ENCODE data around the gene FBP1. TPM values are rescaled to one million over a fixed set of nuclear protein-coding genes. Genes with fewer than 3 reads are reported as not detected.
"Not testable (repeated sequence)": the region's sequence is repeated elsewhere in the genome, so short reads cannot be mapped to it uniquely, and the experiment has no call there.

The FBP1 gene
- polyA plus RNA-seq, 3 donors: 82.2 to 95.5 (median 84.4) TPM

GRCh38 chr9:94591876-94592275 lies 47.4 kb downstream of the FBP1 start:
- H3K27ac Mint-ChIP-seq: no peak overlapping the region
- intact Hi-C loops (cut with micrococcal nuclease): no loop called here
- Histone ChIP-seq H3K79me2 (ENCODE audit: insufficient read depth, low read length) (no peaks in the 10 kb centered on the region), H3K27ac (ENCODE audit: low read depth in 1 of 2, low read length in 2 of 2) (no peak overlapping the region), H3K27me3 (ENCODE audit: control insufficient read depth in 2 of 2, insufficient read depth in 2 of 2, low read length in 2 of 2) (no peaks in the 10 kb centered on the region), H3K4me3 (replicated peaks in 1 of 3; ENCODE audit: low read depth in 2 of 3, low read length in 3 of 3) (no peak overlapping the region), H4K20me1 (ENCODE audit: insufficient read depth, low read length) (no peaks in the 10 kb centered on the region), H3K4me2 (replicated peaks; ENCODE audit: extremely low read depth, low read length, poor library complexity, severe bottlenecking) (no peak overlapping the region), H3K36me3 (replicated peaks in 1 of 2; ENCODE audit: control insufficient read depth in 1 of 2, insufficient read depth in 2 of 2, low read length in 2 of 2) (no peaks in the 10 kb centered on the region), H3K9me3 (replicated peaks in 1 of 2; ENCODE audit: control insufficient read depth in 1 of 2, insufficient read depth in 1 of 2, low read length in 2 of 2) (no peaks in the 10 kb centered on the region), H3K9ac (ENCODE audit: insufficient read depth, low read length, poor library complexity, severe bottlenecking) (no peak overlapping the region), H2AFZ (ENCODE audit: insufficient read depth, low read depth, low read length, poor library complexity, severe bottlenecking) (no peak overlapping the region), H3K4me1 (ENCODE audit: control insufficient read depth in 1 of 2, insufficient read depth in 2 of 2, low read length in 2 of 2) (peaks cover 1% of the 10 kb centered on the region in 2 donors)
- WGBS (ENCODE audit: insufficient coverage): 99% methylated on average over 6 of the region's 8 CpGs
- peaks cover 13 to 30% (median 18%) of the 10 kb centered on the region in 3 donors for H3K27me3 Mint-ChIP-seq (ENCODE audit: low read depth in 3 of 3)
- peaks cover 4% of the 10 kb centered on the region for H3K4me1 Mint-ChIP-seq
- DNase-seq: no peak
- H3K4me3 Mint-ChIP-seq: peak overlapping the region in 1 of 2 donors; percentile 30
- no peaks in the 10 kb centered on the region for H3K36me3 Mint-ChIP-seq
- H3K9me3 Mint-ChIP-seq: peaks cover 0 to 2% (median 0%) of the 10 kb centered on the region in 7 donors
- no peak for TF ChIP-seq CTCF (IDR thresholded peaks at IDR 0.05)

- H4K20me1 ChIP-seq (ENCODE audit: insufficient read depth, low read length); H3K79me2 ChIP-seq (ENCODE audit: insufficient read depth, low read length); H3K27ac Mint-ChIP-seq; H3K4me1 ChIP-seq (ENCODE audit: control insufficient read depth in 1 of 2, insufficient read depth in 2 of 2, low read length in 2 of 2); H3K27ac ChIP-seq (ENCODE audit: low read depth in 1 of 2, low read length in 2 of 2); intact Hi-C loops (cut with micrococcal nuclease); H3K9ac ChIP-seq (ENCODE audit: insufficient read depth, low read length, poor library complexity, severe bottlenecking); H3K27me3 ChIP-seq (ENCODE audit: control insufficient read depth in 2 of 2, insufficient read depth in 2 of 2, low read length in 2 of 2); DNase-seq; H2AFZ ChIP-seq (ENCODE audit: insufficient read depth, low read depth, low read length, poor library complexity, severe bottlenecking); H3K9me3 ChIP-seq (replicated peaks in 1 of 2; ENCODE audit: control insufficient read depth in 1 of 2, insufficient read depth in 1 of 2, low read length in 2 of 2); H3K36me3 Mint-ChIP-seq; H3K9me3 Mint-ChIP-seq; H3K4me2 ChIP-seq (replicated peaks; ENCODE audit: extremely low read depth, low read length, poor library complexity, severe bottlenecking); H3K4me3 ChIP-seq (replicated peaks in 1 of 3; ENCODE audit: low read depth in 2 of 3, low read length in 3 of 3); H3K36me3 ChIP-seq (replicated peaks in 1 of 2; ENCODE audit: control insufficient read depth in 1 of 2, insufficient read depth in 2 of 2, low read length in 2 of 2): not testable (repeated sequence)
- WGBS (ENCODE audit: insufficient coverage): 83% methylated on average over 17 of the region's 38 CpGs
- H3K4me3 Mint-ChIP-seq: peak overlapping the region in 1 of 2 donors; percentile 57
- H3K4me1 Mint-ChIP-seq: peaks cover 10% of the 10 kb centered on the region
- peaks cover 12 to 28% (median 13%) of the 10 kb centered on the region in 3 donors for H3K27me3 Mint-ChIP-seq (ENCODE audit: low read depth in 3 of 3)
Observed at GRCh38 chr9:94591046-94591545, 48.2 kb downstream of the FBP1 start.
